Gastrocnemius medialis (tissue), 4 donors: ENCODE data around the gene PRUNE2.

Experiments
- CTCF ChIP-seq, 5 experiments: fragments of 450-650 bp in 3 of 5; fragments of 200-600 bp in 2 of 5; sonication (generic) in 2 of 5; IDR thresholded peaks in 4 of 5; conservative IDR thresholded peaks in 1 of 5; 1 replicate in 4 of 5; 2 replicates in 1 of 5; pipeline ENCODE4 v1.5.1; 2016 to 2019; ENCODE audit warnings: antibody characterized with exemption in 5 of 5, mild to moderate bottlenecking in 3 of 5, moderate library complexity in 3 of 5
- POLR2A ChIP-seq, 2 donors: fragments of 450-650 bp; IDR thresholded peaks; one replicate each; pipeline ENCODE4 v1.6.1; 2017; ENCODE audit warnings: antibody characterized with exemption in 2 of 2, mild to moderate bottlenecking in 2 of 2, moderate library complexity in 2 of 2

- TF ChIP-seq CTCF (IDR thresholded peaks at IDR 0.05 in 4 of 5, conservative IDR thresholded peaks at IDR 0.05 in 1 of 5) (no peak), POLR2A (IDR thresholded peaks at IDR 0.05) (no peak)
Measured at GRCh38 chr9:76761448-76761847, 144.5 kb downstream of the PRUNE2 start.
